Bladder microvascular endothelial cell (primary cell): ENCODE data around the gene MYH15. TPM values are rescaled to one million over a fixed set of nuclear protein-coding genes. Genes with fewer than 3 reads are reported as not detected.

Experiments
- total RNA-seq: library from RNA; depleted of rRNA; stranded (reverse); fragments of >200 nt; gene quantifications from 2 replicates; pipeline ENCODE4 v1.2.3, GENCODE V29; 2014

Gene MYH15
- under 0.01 and 0.06 TPM in 2 replicates for total RNA-seq

GRCh38 chr3:108510496-108510895 is at the start of gene MYH15:
Gene MYH15 (minus strand): TSS chr3:108510596. CDS start chr3:108510530, 66 bp downstream.

Other genes with a start within 250 kb of the MYH15 start
- gene HHLA2, start 214.0 kb downstream of the MYH15 start, total RNA-seq = not detected in 2 replicates
- gene CIP2A, start 78.8 kb upstream of the MYH15 start, total RNA-seq = 19.6 and 26.0 TPM in 2 replicates
- gene DZIP3, start 79.1 kb upstream of the MYH15 start, total RNA-seq = 3.2 and 6.3 TPM in 2 replicates
- not detected in 2 replicates for gene RETNLB, start 246.8 kb upstream of the MYH15 start, total RNA-seq